Measurements from ENCODE around the gene POP4.

The POP4 gene

GRCh38 chr19:29577649-29577963 is 28.5 kb upstream of the POP4 start:
- DNase-seq: no peak

GRCh38 chr19:29578349-29578748 is 27.7 kb upstream of the POP4 start:
- DNase-seq: no peak

GRCh38 chr19:29579308-29579910 is 26.7 kb upstream of the POP4 start:
- no peak for DNase-seq

- no peak for DNase-seq
Measured at GRCh38 chr19:29581398-29581797, 24.7 kb upstream of the POP4 start.

- no peak for DNase-seq
Measured at GRCh38 chr19:29583196-29583999, 22.7 kb upstream of the POP4 start.

GRCh38 chr19:29586401-29586800 is 19.7 kb upstream of the POP4 start:
- no peak for DNase-seq

GRCh38 chr19:29587059-29587458 is 19.0 kb upstream of the POP4 start:
- no peak for DNase-seq

- DNase-seq: no peak
Measured at GRCh38 chr19:29587518-29587986, 18.5 kb upstream of the POP4 start.

GRCh38 chr19:29588095-29588494 is 18.0 kb upstream of the POP4 start:
- DNase-seq: no peak

- DNase-seq: no peak
Measured at GRCh38 chr19:29590278-29590677, 15.8 kb upstream of the POP4 start.

GRCh38 chr19:29591670-29592069 is 14.4 kb upstream of the POP4 start:
- no peak for DNase-seq

- no peak for DNase-seq
Measured at GRCh38 chr19:29593869-29594268, 12.2 kb upstream of the POP4 start.

- peak; percentile 62 for DNase-seq
Measured at GRCh38 chr19:29596080-29596727, 9.9 kb upstream of the POP4 start.

GRCh38 chr19:29596885-29597525 is 9.1 kb upstream of the POP4 start:
- peak; percentile 78 for DNase-seq

- no peak for DNase-seq
Measured at GRCh38 chr19:29598036-29598435, 8.0 kb upstream of the POP4 start.

- no peak for DNase-seq
Measured at GRCh38 chr19:29598496-29598895, 7.6 kb upstream of the POP4 start.

- DNase-seq: no peak
Measured at GRCh38 chr19:29603308-29603707, 2.8 kb upstream of the POP4 start.

- DNase-seq: no peak
Measured at GRCh38 chr19:29606420-29606747, 301 bp downstream of the POP4 start.

- DNase-seq: no peak
Measured at GRCh38 chr19:29609636-29610035, 3.6 kb downstream of the POP4 start.

GRCh38 chr19:29610213-29610573 is 4.1 kb downstream of the POP4 start:
- DNase-seq: no peak

- DNase-seq: peak; percentile 61
Measured at GRCh38 chr19:29610574-29611271, 4.6 kb downstream of the POP4 start.

GRCh38 chr19:29612121-29612520 is 6.0 kb downstream of the POP4 start:
- no peak for DNase-seq
